Urinary bladder (tissue), 4 donors: Measurements from ENCODE around the gene SBF1. TPM values are rescaled to one million over a fixed set of nuclear protein-coding genes. Genes with fewer than 3 reads are reported as not detected.

Experiments
- DNase-seq: peaks from one replicate; pipeline ENCODE4 v3.0.0-alpha.2; 2015; ENCODE audit errors: extremely low spot score
- H3K27ac ChIP-seq: one replicate; pipeline ENCODE4 v1.5.1; 2013; ENCODE audit warnings: low read depth, mild to moderate bottlenecking, moderate library complexity
- H3K36me3 ChIP-seq: one replicate; pipeline ENCODE4 v1.6.1; 2013; ENCODE audit warnings: mild to moderate bottlenecking, moderate library complexity; ENCODE audit not compliant: insufficient read depth
- H3K4me1 ChIP-seq: one replicate; pipeline ENCODE4 v1.6.1; 2013; ENCODE audit warnings: mild to moderate bottlenecking, moderate library complexity; ENCODE audit not compliant: insufficient read depth
- H3K4me3 ChIP-seq: one replicate; pipeline ENCODE4 v1.5.1; 2013; ENCODE audit warnings: low read depth, low read length
- WGBS: extraction: QIAGEN DNeasy Blood & Tissue Kit; methylation state at CpG from one replicate; pipeline ENCODE4 v1.1.7; 2013; 5-methylcytosine and 5-hydroxymethylcytosine counted together
- polyA plus RNA-seq: library from polyadenylated mRNA; stranded (reverse); fragments of 200-250 nt; gene quantifications from one replicate; pipeline ENCODE4 v1.2.3, GENCODE V29; 2013
- total RNA-seq: library from RNA; depleted of rRNA; stranded (reverse); fragments of >200 nt; gene quantifications from one replicate; pipeline ENCODE4 v1.2.3, GENCODE V29; 2014
- donor health status: healthy with polysubstance abuse.
- donor health status: healthy.

SBF1 gene
- total and polyA plus RNA-seq, 2 donors, result 28.3 to 44.8 TPM

DNA sequence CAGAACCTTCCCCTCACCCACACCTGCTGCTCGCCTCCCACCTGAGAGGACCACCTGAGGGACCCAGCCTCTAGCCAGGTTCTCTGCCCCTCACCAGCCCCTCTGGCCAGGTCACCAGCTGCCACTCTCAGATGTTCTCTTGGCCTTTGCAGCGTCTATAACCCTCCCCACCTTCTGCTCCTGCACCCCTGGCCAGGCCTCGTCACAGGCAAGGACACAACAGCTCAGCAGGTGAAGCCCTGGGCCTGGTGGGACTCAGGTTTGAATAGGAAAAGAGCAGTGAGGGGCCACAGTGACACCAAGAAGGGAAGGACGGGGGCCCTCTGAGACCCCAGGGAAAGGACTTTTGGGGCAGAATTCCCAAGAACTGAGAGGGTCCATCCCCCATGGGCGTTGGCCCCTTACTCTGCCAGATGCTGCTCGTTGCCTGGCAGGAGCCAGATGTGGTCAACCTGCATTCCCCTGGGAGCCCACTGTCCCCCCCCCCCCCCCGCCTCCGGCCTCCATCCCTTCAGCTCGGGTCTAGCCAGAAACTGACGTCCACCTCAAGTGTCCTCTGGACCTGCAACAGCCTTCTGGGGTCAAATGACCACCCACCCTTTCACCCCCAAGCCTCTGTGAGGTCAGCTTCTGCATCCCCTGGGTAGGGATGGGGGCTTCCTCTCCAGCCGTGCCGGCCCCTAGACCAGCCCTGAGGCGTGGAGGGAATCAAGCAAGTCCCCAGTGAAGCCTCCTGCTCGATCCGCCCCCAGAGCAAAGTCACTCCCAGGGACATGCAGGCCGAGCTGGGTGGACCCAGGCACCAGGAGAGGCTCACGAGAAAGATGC is 28.7 kb downstream of the SBF1 start:
- WGBS, result 73% methylated on average over 16 of the region's 17 CpGs
- Histone ChIP-seq H3K4me1 (no peaks in the 10 kb centered on the region), H3K4me3 (no peak overlapping the region), H3K27ac (no peak overlapping the region), H3K36me3 (peaks cover 4% of the 10 kb centered on the region)
- no peak for DNase-seq

- Histone ChIP-seq H3K4me3 (no peak overlapping the region), H3K4me1 (no peaks in the 10 kb centered on the region), H3K36me3 (peaks cover 4% of the 10 kb centered on the region), H3K27ac (no peak overlapping the region)
- 71% methylated on average over 30 of the region's 30 CpGs for WGBS
- DNase-seq, result no peak
Observed at GRCh38 chr22:50445071-50445879, 29.6 kb downstream of the SBF1 start.

DNA sequence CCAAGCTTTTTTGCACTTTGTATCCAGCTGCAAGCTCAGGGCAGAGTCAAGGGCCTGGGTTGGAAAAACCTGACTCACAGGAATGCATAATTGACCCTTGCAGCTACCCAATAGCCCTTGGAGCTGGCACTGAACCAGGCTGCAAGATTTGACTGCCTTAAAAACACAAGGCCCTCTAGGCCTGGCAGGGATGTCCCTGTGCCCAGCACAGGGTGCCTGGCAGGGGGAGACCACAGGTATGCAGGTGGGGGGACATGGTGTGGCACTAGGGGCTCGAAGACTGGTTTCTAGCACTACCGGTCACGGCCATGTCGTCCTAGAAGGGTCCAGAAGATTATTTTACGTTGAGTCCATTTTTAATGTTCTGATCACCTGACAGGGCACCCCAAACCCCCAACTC is 30.2 kb downstream of the SBF1 start:
- Histone ChIP-seq H3K4me1 (no peaks in the 10 kb centered on the region), H3K27ac (no peak overlapping the region), H3K4me3 (no peak overlapping the region), H3K36me3 (peaks cover 4% of the 10 kb centered on the region)
- 75% methylated on average over 5 of the region's 5 CpGs for WGBS
- DNase-seq, result no peak

DNA sequence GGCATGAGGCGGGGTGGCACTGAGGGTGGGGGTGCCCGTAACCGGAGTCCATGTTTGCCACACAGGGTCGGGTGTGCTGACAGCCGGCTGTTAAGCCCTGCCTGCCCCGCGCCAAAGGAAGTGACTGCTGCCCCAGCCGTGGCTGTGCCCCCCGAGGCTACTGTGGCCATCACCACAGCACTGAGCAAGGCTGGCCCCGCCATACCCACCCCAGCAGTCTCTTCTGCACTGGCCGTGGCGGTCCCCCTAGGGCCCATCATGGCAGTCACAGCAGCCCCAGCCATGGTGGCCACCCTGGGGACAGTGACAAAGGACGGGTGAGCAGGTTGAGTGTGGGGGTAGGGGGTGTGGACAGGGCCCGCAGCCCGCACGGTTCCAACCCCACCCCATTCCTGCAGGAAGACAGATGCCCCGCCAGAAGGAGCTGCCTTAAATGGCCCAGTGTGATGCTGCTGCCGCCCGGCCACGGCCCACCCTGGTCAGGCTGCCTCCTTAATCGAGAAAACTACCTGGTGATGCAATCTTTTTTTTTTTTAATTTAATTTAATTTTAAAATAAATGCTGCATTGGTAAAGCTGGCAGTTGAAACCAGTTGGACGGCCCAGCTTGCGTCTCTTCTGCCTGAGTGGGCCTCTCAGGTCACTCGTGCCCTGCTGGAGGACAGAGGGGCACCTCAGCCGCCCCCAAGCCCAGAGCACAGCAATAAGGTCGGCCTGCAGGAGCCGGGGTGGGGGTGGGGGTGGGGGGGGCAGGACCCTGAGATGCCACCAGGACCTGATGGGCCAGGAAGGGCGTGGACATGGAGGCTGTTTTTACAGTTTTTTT is 30.8 kb downstream of the SBF1 start:
- DNase-seq, result no peak
- H3K27ac ChIP-seq, result peak overlapping the region; percentile 31
- 73% methylated on average over 28 of the region's 28 CpGs for WGBS
- no peak overlapping the region for H3K4me3 ChIP-seq
- peaks cover 7% of the 10 kb centered on the region for H3K36me3 ChIP-seq
- no peaks in the 10 kb centered on the region for H3K4me1 ChIP-seq

- DNase-seq, result no peak
- Histone ChIP-seq H3K4me1 (no peaks in the 10 kb centered on the region), H3K27ac (no peak overlapping the region), H3K36me3 (peaks cover 3% of the 10 kb centered on the region), H3K4me3 (no peak overlapping the region)
- WGBS, result 78% methylated on average over 15 of the region's 15 CpGs
Observed at GRCh38 chr22:50443197-50443596, 31.6 kb downstream of the SBF1 start.

- H3K4me3 ChIP-seq, result no peak overlapping the region
- no peak overlapping the region for H3K27ac ChIP-seq
- DNase-seq, result no peak
- 90% methylated on average over 17 of the region's 17 CpGs for WGBS
- no peaks in the 10 kb centered on the region for H3K4me1 ChIP-seq
- H3K36me3 ChIP-seq, result peaks cover 8% of the 10 kb centered on the region
Observed at GRCh38 chr22:50441428-50441993, 33.3 kb downstream of the SBF1 start.

GRCh38 chr22:50440544-50441249 is 34.1 kb downstream of the SBF1 start:
- Histone ChIP-seq H3K4me3 (no peak overlapping the region), H3K4me1 (no peaks in the 10 kb centered on the region), H3K36me3 (peaks cover 8% of the 10 kb centered on the region), H3K27ac (no peak overlapping the region)
- WGBS, result 91% methylated on average over 26 of the region's 26 CpGs
- DNase-seq, result no peak

DNA sequence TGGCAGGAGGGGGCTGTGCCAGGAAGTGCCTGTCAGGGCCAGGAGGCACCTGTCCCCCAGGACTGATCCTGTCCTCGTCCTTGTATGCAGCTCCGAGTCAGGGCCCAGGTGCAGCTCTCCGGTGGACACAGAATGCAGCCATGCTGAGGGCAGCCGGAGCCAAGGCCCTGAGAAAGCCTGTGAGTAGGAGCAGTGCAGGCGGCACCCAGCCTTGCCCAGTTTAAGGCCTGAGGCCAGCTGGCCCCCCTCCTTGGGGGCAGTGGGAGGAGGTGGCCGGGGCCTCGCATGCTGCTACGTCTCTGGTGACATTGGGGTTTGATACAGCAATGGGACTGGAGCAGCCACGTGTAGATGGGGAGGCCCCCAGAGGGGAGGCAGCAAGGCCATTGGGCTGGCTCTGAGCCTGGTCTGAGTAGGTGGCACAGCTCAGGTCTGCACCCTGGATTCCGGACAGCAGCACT is 34.9 kb downstream of the SBF1 start:
- no peak overlapping the region for H3K4me3 ChIP-seq
- H3K27ac ChIP-seq, result no peak overlapping the region
- peaks cover 8% of the 10 kb centered on the region for H3K36me3 ChIP-seq
- no peaks in the 10 kb centered on the region for H3K4me1 ChIP-seq
- DNase-seq, result no peak
- WGBS, result 82% methylated on average over 10 of the region's 10 CpGs

DNA sequence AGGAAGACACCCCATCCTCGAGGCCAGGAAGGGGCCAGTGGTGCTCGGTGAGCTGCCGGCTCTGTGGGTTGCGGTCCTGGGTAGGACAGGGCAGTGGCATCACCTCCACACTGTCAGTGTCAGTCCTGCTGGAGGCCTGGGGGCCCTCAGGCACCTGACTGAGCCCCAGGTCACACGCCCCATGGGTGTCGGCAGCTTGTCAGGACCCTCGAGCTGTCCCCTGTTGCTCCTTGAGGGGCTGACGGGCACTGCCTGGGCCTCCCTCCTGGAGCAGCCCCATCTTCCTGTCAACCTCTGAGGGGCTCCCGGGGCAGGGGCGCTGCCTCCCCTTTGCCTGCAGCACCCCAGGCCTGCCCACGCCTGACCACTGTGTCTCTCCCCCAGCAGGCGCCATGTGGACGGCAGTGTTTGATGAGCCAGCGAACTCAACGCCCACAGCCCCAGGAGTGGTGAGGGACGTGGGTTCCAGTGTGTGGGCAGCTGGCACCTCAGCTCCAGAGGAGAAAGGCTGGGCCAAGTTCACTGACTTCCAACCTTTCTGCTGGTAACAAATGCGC is 35.4 kb downstream of the SBF1 start:
- Histone ChIP-seq H3K4me3 (no peak overlapping the region), H3K27ac (no peak overlapping the region), H3K4me1 (no peaks in the 10 kb centered on the region), H3K36me3 (peaks cover 8% of the 10 kb centered on the region)
- DNase-seq, result no peak
- 90% methylated on average over 17 of the region's 17 CpGs for WGBS

DNA sequence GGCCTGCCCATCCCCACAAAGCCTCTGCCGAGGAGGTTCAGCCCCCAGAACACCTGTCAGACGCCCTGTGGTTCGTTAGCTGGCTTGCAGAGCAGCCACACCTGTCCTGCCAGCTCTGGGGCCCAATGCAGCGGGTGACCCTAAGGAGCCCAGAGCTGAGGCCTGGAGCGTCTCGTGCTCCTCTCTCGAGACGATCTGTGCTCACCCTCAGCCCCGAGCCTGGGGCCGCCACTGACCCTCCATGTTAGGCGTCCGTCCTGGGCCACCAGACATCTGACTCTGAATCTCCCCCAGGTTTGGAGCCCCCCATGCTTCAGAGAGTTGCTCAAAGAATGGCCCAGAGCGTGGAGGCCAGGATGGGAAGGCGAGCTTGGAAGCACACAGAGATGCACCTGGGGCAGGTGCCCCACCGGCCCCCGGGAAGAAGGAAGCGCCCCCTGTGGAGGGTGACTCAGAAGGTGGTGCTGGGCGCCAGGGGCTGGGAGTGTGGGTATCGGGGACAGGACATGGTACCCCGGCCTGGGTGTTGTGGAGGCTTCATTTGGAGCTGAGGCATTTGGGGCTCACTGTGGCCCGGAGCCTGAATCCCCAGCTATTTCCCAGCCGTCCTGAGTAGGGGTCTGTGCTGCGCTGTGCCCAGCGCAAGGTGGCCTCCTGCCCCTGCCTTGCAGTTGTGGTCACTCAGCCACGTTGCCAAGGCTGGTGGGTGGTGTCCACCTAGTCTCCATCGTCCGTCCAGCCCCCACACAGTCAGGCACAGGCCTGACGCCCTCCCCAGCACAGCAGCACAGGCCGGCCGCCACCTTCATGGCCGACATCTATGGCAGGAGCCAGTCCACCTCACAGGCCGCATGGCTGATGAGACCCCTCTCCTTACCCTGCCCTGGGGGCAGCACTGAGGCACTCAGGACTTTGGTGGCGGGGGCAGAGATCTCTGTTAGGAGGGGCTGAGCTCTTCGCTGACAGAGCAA is 36.2 kb downstream of the SBF1 start:
- WGBS, result 87% methylated on average over 34 of the region's 34 CpGs
- Histone ChIP-seq H3K4me1 (no peaks in the 10 kb centered on the region), H3K36me3 (peaks cover 8% of the 10 kb centered on the region), H3K4me3 (no peak overlapping the region), H3K27ac (no peak overlapping the region)
- no peak for DNase-seq

GRCh38 chr22:50437511-50438304 is 37.1 kb downstream of the SBF1 start:
- 86% methylated on average over 36 of the region's 36 CpGs for WGBS
- H3K4me1 ChIP-seq, result no peaks in the 10 kb centered on the region
- H3K4me3 ChIP-seq, result no peak overlapping the region
- no peak for DNase-seq
- no peak overlapping the region for H3K27ac ChIP-seq
- peaks cover 8% of the 10 kb centered on the region for H3K36me3 ChIP-seq
